ENCODE results near the gene TEX264.
A peak's percentile ranks its signal among the peaks of the same experiment; 100 is the strongest.
"Not testable (repeated sequence)": the region's sequence is repeated elsewhere in the genome, so short reads cannot be mapped to it uniquely, and the experiment has no call there.

TEX264 gene, protein sequence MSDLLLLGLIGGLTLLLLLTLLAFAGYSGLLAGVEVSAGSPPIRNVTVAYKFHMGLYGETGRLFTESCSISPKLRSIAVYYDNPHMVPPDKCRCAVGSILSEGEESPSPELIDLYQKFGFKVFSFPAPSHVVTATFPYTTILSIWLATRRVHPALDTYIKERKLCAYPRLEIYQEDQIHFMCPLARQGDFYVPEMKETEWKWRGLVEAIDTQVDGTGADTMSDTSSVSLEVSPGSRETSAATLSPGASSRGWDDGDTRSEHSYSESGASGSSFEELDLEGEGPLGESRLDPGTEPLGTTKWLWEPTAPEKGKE

DNA sequence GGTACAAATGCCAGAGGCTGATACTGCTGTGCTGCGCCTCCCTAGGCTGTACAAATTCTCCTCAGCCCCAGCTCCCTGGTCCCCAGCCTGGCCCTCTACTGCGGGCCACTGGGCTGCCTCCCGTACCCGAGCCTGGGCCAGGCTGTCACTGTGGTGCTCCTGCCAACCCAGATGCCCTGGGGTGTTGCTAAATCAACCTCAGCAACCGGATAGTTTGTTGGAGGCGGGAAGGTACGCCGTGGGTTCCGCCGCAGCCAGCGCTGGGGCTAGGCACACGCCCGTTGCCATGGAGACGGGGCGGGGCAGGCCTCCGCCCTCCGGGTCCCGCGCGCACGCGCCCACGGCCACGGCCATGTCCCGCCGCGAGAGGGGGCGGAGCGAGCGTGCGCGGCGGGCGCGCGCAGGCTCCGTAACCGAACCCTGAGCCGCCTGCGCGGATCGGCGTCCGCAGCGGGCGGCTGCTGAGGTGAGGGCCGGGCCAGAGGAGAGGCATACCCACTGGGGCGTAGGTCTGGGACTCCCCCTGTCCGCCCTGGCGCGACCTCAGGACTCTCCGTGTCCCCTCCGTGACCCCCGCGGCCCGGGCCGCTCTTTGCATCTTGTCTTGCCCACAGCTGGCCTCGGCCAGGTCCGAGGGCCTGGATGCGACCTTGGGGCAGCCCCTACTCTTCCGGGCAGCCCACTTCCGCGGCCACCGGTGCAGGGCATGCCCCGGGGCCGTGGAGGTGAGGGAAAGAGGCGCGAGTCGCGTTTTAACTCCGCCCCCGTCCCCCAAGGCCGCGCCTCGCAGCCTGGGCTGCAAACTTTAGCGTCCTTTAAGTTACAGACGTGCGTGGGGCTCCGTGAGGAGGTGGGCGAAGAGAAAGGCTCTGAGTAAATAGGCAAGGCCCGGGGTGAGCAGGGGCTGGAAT lies at the start of gene TEX264:
Gene TEX264, plus strand, starts transcription at position 430 of the 911 bp plus-strand sequence. CDS start 3,053 bp downstream, outside the sequence.
- Histone ChIP-seq H3K4me3 (peak within 1 kb of the TSS; percentile 91), H3K4me1 (peaks cover 43% of the 10 kb centered on the region), H4K20me1 (peaks cover 31% of the 10 kb centered on the region), H3K9me3 (no peaks in the 10 kb centered on the region), H3K36me3 (peaks cover 34% of the 10 kb centered on the region), H3K27ac (peak within 1 kb of the TSS; percentile 92), H3K4me2 (peak within 1 kb of the TSS; percentile 89), H3K9ac (peak within 1 kb of the TSS; percentile 89), H3K27me3 (no peaks in the 10 kb centered on the region)
- peak; percentile 47; the same call in 1 of the 2 replicates for TF ChIP-seq Cebpa-rat (IDR thresholded peaks at IDR 0.05)

DNA sequence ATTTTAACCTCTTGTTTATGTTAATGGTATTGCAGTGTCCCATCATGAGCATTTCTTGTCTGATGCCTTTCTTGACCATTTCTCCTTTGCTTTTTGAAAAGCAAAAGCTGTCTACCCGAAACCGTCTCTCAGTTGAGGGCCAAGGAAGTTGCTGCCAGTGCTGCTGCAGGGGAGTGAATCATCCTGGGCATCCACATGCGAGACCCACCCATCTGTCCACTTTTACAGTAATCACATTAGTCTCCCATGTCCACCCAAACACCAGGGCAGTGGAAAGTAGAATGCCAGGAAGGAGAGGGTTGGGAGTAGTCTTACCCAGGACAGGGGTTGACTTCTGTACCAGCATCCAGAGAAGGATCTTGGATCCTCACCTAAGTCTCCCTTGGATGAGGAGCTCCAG lies 48.6 kb upstream of the TEX264 start:
- Histone ChIP-seq H3K9me3 (no peaks in the 10 kb centered on the region), H4K20me1 (peaks cover 72% of the 10 kb centered on the region), H3K27me3 (no peaks in the 10 kb centered on the region), H3K4me1 (no peaks in the 10 kb centered on the region), H3K9ac (no peak overlapping the region), H3K4me3 (no peak overlapping the region), H3K27ac (no peak overlapping the region), H3K36me3 (peaks cover 29% of the 10 kb centered on the region), H3K4me2 (no peak overlapping the region)
- no peak for TF ChIP-seq Cebpa-rat (IDR thresholded peaks at IDR 0.05)

DNA sequence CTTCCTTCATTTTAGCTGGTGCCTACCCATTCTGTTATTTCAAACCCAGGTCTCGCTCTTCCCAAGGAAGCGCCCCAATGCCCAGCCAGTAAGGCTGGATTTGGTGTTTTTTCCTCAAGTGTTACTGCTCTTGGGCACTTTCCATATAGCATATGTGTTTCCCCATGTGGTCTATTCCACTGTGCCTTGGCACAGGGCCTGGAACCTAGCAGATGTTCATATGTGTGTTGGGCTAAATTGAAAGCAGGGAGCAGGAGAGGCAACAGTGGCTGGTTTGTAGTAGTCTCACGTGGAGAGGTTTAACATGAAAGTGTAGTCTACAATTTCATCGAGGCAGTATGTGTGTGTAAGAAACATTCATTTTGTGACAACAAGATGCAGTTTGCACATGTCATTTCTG lies 48.2 kb upstream of the TEX264 start:
- no peak overlapping the region for H3K4me2 ChIP-seq
- H4K20me1 ChIP-seq: peaks cover 71% of the 10 kb centered on the region
- no peak overlapping the region for H3K4me3 ChIP-seq
- no peak overlapping the region for H3K27ac ChIP-seq
- H3K4me1 ChIP-seq: no peaks in the 10 kb centered on the region
- no peaks in the 10 kb centered on the region for H3K9me3 ChIP-seq
- TF ChIP-seq Cebpa-rat (IDR thresholded peaks at IDR 0.05): no peak
- H3K27me3 ChIP-seq: no peaks in the 10 kb centered on the region
- H3K9ac ChIP-seq: no peak overlapping the region
- peaks cover 33% of the 10 kb centered on the region for H3K36me3 ChIP-seq

DNA sequence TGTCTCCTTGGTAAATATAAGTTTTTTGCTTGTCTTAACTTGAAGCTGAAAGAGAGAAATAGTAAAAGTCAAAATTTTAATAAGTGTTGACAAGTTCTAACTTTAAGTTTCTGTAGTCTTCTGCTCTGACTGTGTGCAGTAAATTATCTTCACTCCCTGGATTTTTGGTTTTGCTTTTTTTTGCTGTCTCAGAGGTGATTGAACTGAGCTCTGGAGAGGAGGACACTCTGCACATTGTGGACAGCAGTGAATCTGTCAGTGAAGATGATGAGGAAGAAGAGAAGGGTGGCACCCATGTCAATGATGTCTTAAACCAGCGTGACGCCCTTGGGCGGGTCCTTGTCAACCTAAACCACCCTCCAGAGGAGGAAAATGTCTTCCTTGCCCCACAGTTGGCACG lies 40.5 kb upstream of the TEX264 start:
- Histone ChIP-seq H4K20me1 (peaks cover 20% of the 10 kb centered on the region; the same call in 1 of the 2 replicates), H3K9ac (no peak overlapping the region), H3K27ac (no peak overlapping the region), H3K4me1 (no peaks in the 10 kb centered on the region), H3K4me2 (no peak overlapping the region), H3K9me3 (no peaks in the 10 kb centered on the region), H3K4me3 (no peak overlapping the region), H3K27me3 (no peaks in the 10 kb centered on the region), H3K36me3 (peaks cover 88% of the 10 kb centered on the region)
- no peak for TF ChIP-seq Cebpa-rat (IDR thresholded peaks at IDR 0.05)

DNA sequence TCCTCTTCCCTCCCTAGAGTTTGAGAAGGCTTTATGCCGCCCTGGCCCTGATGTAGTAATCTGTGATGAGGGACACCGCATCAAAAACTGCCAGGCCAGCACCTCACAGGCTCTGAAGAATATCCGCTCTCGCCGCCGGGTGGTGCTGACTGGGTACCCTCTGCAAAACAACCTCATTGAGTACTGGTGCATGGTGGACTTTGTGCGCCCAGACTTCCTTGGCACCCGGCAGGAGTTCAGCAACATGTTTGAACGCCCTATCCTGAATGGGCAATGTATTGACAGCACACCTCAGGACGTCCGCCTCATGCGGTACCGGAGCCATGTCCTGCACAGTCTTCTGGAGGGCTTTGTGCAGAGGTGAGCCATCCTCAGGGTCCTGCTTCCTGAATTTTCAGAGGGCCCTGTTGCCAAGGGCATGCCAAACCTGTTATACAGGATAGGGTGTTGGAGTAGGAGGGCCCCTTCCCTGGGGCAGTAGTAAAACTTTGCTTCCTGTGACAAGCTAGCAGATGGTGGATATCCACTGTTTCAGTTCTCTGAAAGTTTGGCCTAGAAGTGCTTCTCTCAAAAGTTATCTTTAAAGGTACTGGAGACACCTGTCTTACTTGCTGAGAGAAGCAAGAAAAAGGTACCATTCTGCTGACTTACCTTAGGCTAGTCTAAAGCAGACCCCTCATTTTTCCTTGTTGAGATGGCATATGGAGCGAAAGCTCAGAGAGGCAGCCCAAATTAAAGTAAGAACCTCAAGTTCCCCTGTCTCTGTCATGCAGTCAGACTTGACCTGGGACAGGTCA lies 33.7 kb upstream of the TEX264 start:
- no peak overlapping the region for H3K9ac ChIP-seq
- H3K4me1 ChIP-seq: no peaks in the 10 kb centered on the region
- no peak overlapping the region for H3K4me2 ChIP-seq
- H3K27ac ChIP-seq: no peak overlapping the region
- no peak overlapping the region for H3K4me3 ChIP-seq
- H3K36me3 ChIP-seq: peaks cover 100% of the 10 kb centered on the region
- H3K27me3 ChIP-seq: no peaks in the 10 kb centered on the region
- no peak for TF ChIP-seq Cebpa-rat (IDR thresholded peaks at IDR 0.05)
- H3K9me3 ChIP-seq: no peaks in the 10 kb centered on the region
- 0 out of 2 replicates have a peak, but pooled peaks cover 10% of the 10 kb centered on the region for H4K20me1 ChIP-seq

DNA sequence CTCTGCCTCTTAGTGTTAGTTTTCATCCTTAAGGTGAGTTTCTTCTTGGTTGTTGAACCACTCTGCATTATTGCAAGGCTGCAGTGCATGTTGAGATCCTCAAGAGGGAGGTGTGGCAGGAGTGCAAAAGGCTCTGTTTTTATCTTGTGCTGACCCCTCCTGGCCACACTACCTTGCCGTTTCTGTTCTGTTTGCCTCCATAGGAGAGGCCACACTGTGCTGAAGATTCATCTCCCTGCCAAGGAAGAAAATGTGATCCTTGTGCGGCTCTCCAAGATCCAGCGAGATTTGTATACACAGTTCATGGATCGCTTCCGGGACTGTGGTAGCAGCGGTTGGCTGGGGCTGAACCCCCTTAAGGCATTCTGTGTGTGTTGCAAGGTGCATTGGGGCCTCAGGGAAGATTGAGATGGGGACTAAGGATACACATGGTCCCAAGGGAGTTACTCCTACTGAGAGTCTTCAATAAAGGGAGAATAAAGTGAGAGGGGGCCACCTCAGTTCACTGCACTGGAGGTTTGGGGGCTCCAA lies 33.0 kb upstream of the TEX264 start:
- no peaks in the 10 kb centered on the region for H3K4me1 ChIP-seq
- no peak overlapping the region for H3K9ac ChIP-seq
- no peak overlapping the region for H3K27ac ChIP-seq
- no peaks in the 10 kb centered on the region for H3K9me3 ChIP-seq
- H3K4me2 ChIP-seq: no peak overlapping the region
- H3K4me3 ChIP-seq: no peak overlapping the region
- 0 out of 2 replicates have a peak, but pooled peaks cover 10% of the 10 kb centered on the region for H4K20me1 ChIP-seq
- H3K36me3 ChIP-seq: peaks cover 100% of the 10 kb centered on the region
- no peaks in the 10 kb centered on the region for H3K27me3 ChIP-seq
- TF ChIP-seq Cebpa-rat (IDR thresholded peaks at IDR 0.05): no peak

DNA sequence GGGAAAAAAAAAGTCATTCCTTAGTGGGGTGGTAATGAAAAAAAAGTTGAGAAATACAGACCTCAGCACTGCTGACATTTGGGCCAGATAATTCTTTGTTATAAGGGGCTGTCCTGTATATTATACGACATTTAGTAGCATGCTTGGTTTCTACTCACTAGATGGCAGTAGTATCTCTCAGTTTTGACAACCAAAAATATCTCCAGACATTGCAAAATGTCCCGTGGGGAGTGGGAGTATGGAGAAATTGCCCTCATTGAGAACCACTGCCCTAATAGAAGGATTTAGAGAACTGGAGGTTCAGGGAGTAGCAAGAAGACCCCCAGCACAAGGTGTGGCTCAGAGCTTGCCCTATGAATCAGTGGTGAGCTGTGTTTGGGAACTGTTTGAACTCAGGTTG lies 28.6 kb upstream of the TEX264 start:
- Histone ChIP-seq H3K4me3 (no peak overlapping the region), H3K9me3 (peaks cover 4% of the 10 kb centered on the region; the same call in 1 of the 2 replicates), H3K27ac (no peak overlapping the region), H3K4me1 (peaks cover 9% of the 10 kb centered on the region; the same call in 1 of the 2 replicates), H3K36me3 (peaks cover 100% of the 10 kb centered on the region), H3K4me2 (no peak overlapping the region), H3K9ac (no peak overlapping the region), H4K20me1 (0 out of 2 replicates have a peak, but pooled peaks cover 3% of the 10 kb centered on the region), H3K27me3 (no peaks in the 10 kb centered on the region)
- TF ChIP-seq Cebpa-rat (IDR thresholded peaks at IDR 0.05): no peak

DNA sequence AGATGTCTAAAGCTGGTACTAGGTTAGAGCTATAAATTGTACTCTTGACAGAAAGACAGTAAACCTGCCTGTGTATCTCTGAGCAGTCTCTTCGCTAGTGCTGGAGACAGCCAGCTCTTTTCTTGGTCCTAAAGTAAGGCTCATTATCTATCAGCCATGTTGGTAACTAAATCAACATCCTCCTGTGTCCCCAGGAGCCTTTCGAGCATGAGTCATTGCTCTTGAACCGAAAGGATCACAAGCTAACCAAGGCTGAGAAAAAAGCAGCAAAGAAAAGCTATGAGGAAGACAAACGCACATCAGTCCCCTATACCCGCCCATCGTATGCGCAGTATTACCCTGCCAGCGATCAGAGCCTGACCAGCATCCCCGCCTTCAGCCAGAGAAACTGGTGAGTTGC lies 25.0 kb upstream of the TEX264 start:
- H4K20me1 ChIP-seq: no peaks in the 10 kb centered on the region
- H3K27me3 ChIP-seq: no peaks in the 10 kb centered on the region
- no peak overlapping the region for H3K4me2 ChIP-seq
- TF ChIP-seq Cebpa-rat (IDR thresholded peaks at IDR 0.05): no peak
- no peak overlapping the region for H3K4me3 ChIP-seq
- H3K9ac ChIP-seq: no peak overlapping the region
- peaks cover 12% of the 10 kb centered on the region; the same call in 1 of the 2 replicates for H3K9me3 ChIP-seq
- H3K27ac ChIP-seq: 0 out of 2 replicates have a peak overlapping the region, but pooled peaks have one; percentile 0
- H3K4me1 ChIP-seq: peaks cover 19% of the 10 kb centered on the region; the same call in 1 of the 2 replicates
- peaks cover 85% of the 10 kb centered on the region for H3K36me3 ChIP-seq

DNA sequence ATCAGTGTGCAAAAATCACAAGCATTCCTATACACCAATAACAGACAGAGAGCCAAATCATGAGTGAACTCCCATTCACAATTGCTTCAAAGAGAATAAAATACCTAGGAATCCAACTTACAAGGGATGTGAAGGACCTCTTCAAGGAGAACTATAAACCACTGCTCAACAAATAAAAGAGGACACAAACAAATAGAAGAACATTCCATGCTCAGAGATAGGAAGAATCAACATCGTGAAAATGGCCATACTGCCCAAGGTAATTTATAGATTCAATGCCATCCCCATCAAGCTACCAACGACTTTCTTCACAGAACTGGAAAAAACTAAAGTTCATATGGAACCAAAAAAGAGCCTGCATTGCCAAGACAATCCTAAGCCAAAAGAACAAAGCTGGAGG lies 18.9 kb upstream of the TEX264 start:
- not testable (repeated sequence) for H3K9ac ChIP-seq, H4K20me1 ChIP-seq, H3K4me2 ChIP-seq, H3K4me3 ChIP-seq, H3K27me3 ChIP-seq, H3K27ac ChIP-seq
- peaks cover 18% of the 10 kb centered on the region for H3K9me3 ChIP-seq
- H3K36me3 ChIP-seq: peaks cover 63% of the 10 kb centered on the region
- peaks cover 10% of the 10 kb centered on the region; the same call in 1 of the 2 replicates for H3K4me1 ChIP-seq

DNA sequence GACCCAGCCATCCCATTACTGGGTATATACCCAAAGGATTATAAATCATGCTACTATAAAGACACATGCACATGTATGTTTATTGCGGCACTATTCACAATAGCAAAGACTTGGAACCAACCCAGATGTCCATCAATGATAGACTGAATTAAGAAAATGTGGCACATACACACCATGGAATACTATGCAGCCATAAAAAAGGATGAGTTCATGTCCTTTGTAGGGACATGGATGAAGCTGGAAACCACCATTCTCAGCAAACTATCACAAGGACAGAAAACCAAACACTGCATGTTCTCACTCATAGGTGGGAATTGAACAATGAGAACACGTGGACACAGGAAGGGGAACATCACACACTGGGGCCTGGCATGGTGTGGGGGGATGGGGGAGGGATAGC lies 17.6 kb upstream of the TEX264 start:
- Histone ChIP-seq H3K4me1 (peaks cover 10% of the 10 kb centered on the region; the same call in 1 of the 2 replicates), H3K36me3 (peaks cover 63% of the 10 kb centered on the region)
- not testable (repeated sequence) for H4K20me1 ChIP-seq, H3K9ac ChIP-seq, H3K4me3 ChIP-seq, H3K27me3 ChIP-seq, H3K4me2 ChIP-seq, H3K9me3 ChIP-seq, H3K27ac ChIP-seq

All from BLaER1 (cell line).